ENCODE measurements around the gene AFF3. TPM values are rescaled to one million over a fixed set of nuclear protein-coding genes. Genes with fewer than 3 reads are reported as not detected.

Gene AFF3
- total and polyA plus RNA-seq, 7 donors, result 0.46 to 25.0 (median 18.6) TPM

DNA sequence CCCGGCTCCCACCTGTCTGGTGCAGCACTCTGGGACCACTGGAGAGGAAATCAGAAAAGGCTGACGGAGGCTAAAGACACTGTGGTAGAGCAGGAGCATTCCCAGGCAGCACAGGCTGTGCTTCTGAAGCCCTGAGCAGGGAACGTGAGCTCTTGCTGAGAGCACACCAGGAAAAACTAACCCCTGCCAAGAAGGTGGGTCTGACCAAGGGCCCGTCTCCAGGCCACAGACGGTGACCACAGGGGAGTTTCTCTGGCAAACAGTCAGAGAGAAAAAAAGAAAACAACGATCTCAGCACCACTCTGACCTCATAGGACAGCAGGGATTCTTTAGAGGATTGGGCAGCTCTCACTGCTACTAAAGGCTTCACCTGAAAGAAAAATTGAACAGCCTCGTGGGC, 201.4 kb downstream of the AFF3 start:
- Histone ChIP-seq H3K36me3 (no peaks in the 10 kb centered on the region), H3K9me3 (no peaks in the 10 kb centered on the region), H3K4me1 (no peaks in the 10 kb centered on the region), H3K27ac (no peak overlapping the region), H3K27me3 (no peaks in the 10 kb centered on the region), H3K4me3 (no peak overlapping the region)
- TF ChIP-seq POLR2A (IDR thresholded peaks at IDR 0.05) (no peak), EP300 (IDR thresholded peaks at IDR 0.05) (no peak), POLR2AphosphoS5 (IDR thresholded peaks at IDR 0.05) (no peak)
- TF ChIP-seq, protein P1, sequence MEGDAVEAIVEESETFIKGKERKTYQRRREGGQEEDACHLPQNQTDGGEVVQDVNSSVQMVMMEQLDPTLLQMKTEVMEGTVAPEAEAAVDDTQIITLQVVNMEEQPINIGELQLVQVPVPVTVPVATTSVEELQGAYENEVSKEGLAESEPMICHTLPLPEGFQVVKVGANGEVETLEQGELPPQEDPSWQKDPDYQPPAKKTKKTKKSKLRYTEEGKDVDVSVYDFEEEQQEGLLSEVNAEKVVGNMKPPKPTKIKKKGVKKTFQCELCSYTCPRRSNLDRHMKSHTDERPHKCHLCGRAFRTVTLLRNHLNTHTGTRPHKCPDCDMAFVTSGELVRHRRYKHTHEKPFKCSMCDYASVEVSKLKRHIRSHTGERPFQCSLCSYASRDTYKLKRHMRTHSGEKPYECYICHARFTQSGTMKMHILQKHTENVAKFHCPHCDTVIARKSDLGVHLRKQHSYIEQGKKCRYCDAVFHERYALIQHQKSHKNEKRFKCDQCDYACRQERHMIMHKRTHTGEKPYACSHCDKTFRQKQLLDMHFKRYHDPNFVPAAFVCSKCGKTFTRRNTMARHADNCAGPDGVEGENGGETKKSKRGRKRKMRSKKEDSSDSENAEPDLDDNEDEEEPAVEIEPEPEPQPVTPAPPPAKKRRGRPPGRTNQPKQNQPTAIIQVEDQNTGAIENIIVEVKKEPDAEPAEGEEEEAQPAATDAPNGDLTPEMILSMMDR (IDR thresholded peaks at IDR 0.05), result no peak
- WGBS, 2 donors, result 80% methylated on average over 7 of the region's 7 CpGs
- intact Hi-C loops (cut with DNase I), result no loop called here
- DNase-seq, result no peak

DNA sequence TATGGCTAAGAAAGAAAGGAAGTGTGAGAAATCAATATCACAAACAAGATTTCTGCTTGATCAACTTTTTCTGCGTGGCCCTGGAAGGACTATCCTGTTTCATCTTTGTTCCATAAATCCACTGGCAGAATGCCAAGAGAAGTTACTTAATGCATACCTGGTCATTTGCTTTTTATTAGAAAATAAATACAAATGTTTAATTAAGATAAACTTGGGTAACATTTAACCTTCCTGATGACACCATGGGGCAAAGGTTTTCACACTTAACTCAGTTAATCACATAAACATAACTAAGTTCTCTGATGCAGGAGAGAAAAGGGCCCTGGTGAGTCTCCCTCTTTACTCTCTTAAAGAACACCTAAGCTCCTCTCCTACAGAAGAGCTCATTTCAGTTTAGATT, 203.3 kb downstream of the AFF3 start:
- H3K9me3 ChIP-seq, result no peaks in the 10 kb centered on the region
- intact Hi-C loops (cut with DNase I), result no loop called here
- DNase-seq, result no peak
- no peaks in the 10 kb centered on the region for H3K27me3 ChIP-seq
- no peaks in the 10 kb centered on the region for H3K4me1 ChIP-seq
- no peak overlapping the region for H3K4me3 ChIP-seq
- no peak overlapping the region for H3K27ac ChIP-seq
- H3K36me3 ChIP-seq, result no peaks in the 10 kb centered on the region
- TF ChIP-seq POLR2A (IDR thresholded peaks at IDR 0.05) (no peak), EP300 (IDR thresholded peaks at IDR 0.05) (no peak), POLR2AphosphoS5 (IDR thresholded peaks at IDR 0.05) (no peak)
- TF ChIP-seq, protein P1 (IDR thresholded peaks at IDR 0.05), result no peak
- WGBS, 2 donors, result 18 to 63% methylated on average over 1 of the region's 1 CpG

DNA sequence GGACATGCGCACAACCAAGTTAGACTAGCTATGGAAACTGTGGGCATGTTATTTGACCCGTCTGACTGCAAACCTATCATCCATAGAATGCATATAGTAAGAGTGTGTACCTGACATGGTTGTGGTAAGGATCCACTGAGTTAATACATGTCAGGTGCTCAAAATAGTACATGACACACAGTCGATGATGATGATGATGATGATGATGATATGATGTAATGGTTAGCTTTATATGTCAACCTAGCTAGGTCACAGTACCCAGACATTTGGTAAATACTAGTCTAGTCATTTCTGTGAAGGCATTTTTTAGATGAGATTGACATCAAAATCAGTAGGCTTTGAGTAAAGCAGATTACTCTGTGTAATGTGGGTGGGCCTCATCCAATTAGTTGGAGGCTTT, 204.1 kb downstream of the AFF3 start:
- no peak for TF ChIP-seq POLR2AphosphoS5 (IDR thresholded peaks at IDR 0.05)
- TF ChIP-seq EP300 (IDR thresholded peaks at IDR 0.05), result no peak
- TF ChIP-seq, protein P1 (IDR thresholded peaks at IDR 0.05), result no peak
- no peak for TF ChIP-seq POLR2A (IDR thresholded peaks at IDR 0.05)
- no peaks in the 10 kb centered on the region for H3K4me1 ChIP-seq
- intact Hi-C loops (cut with DNase I), result no loop called here
- WGBS, 2 donors, result 85 to 93% methylated on average over 3 of the region's 3 CpGs
- H3K4me3 ChIP-seq, result no peak overlapping the region
- H3K27ac ChIP-seq, result no peak overlapping the region
- no peaks in the 10 kb centered on the region for H3K36me3 ChIP-seq
- H3K9me3 ChIP-seq, result peaks cover 0 to 3% (median 0%) of the 10 kb centered on the region in 4 donors
- no peak for DNase-seq
- H3K27me3 ChIP-seq, result no peaks in the 10 kb centered on the region

DNA sequence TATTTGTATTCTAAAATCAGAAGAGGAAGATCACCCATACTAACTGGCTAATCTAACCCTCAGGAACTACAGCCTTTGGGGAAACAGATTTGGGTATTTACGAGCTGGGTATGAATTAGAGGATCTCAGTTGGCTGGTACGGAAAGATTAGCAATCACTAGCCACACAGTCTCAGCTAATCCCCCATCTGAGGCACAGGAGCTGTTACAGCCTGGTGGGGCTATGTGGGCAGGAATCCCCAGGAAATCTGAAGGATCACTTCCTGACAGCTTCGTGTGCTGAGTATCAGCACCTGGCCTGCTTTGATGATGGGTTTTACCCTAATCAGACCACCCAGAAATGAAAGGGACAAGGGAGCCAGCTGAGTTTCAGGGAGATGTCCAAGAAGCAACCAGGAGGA, 206.3 kb downstream of the AFF3 start:
- 68 to 83% methylated on average over 3 of the region's 3 CpGs for WGBS, 2 donors
- Histone ChIP-seq H3K27me3 (no peaks in the 10 kb centered on the region), H3K27ac (no peak overlapping the region), H3K9me3 (peaks cover 0 to 3% (median 0%) of the 10 kb centered on the region in 4 donors), H3K4me1 (no peaks in the 10 kb centered on the region), H3K4me3 (no peak overlapping the region), H3K36me3 (no peaks in the 10 kb centered on the region)
- no peak for DNase-seq
- intact Hi-C loops (cut with DNase I), result no loop called here
- TF ChIP-seq EP300 (IDR thresholded peaks at IDR 0.05), result no peak
- TF ChIP-seq POLR2AphosphoS5 (IDR thresholded peaks at IDR 0.05), result no peak
- TF ChIP-seq POLR2A (IDR thresholded peaks at IDR 0.05), result no peak
- TF ChIP-seq, protein P1 (IDR thresholded peaks at IDR 0.05), result no peak

DNA sequence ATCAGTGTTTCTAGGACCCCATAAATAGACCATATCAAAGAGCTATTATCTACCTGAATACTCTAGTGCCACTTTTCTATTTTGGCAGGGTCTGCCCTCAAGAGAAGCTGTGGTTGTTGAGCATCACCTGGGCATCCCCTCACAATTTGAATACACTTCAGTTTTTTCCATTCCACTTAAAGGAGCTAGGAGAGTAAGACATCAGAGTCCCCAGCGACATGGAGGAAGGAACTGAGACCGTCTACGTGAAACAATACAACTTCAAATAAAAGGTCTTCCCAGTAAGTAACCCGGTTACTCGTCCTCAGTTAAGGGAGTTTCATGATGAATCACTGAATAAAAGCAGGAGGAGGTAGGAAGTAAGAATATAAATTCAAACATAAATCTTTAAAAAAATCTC, 206.7 kb downstream of the AFF3 start:
- WGBS, 2 donors, result 78 to 92% methylated on average over 5 of the region's 5 CpGs
- no peaks in the 10 kb centered on the region for H3K36me3 ChIP-seq
- H3K4me1 ChIP-seq, result no peaks in the 10 kb centered on the region
- H3K4me3 ChIP-seq, result no peak overlapping the region
- intact Hi-C loops (cut with DNase I), result no loop called here
- DNase-seq, result no peak
- peaks cover 0 to 3% (median 0%) of the 10 kb centered on the region in 4 donors for H3K9me3 ChIP-seq
- no peak for TF ChIP-seq POLR2AphosphoS5 (IDR thresholded peaks at IDR 0.05)
- TF ChIP-seq, protein P1 (IDR thresholded peaks at IDR 0.05), result no peak
- TF ChIP-seq EP300 (IDR thresholded peaks at IDR 0.05), result no peak
- TF ChIP-seq POLR2A (IDR thresholded peaks at IDR 0.05), result no peak
- no peak overlapping the region for H3K27ac ChIP-seq
- no peaks in the 10 kb centered on the region for H3K27me3 ChIP-seq
